ENCODE results near the gene LEKR1.

LEKR1 gene

DNA sequence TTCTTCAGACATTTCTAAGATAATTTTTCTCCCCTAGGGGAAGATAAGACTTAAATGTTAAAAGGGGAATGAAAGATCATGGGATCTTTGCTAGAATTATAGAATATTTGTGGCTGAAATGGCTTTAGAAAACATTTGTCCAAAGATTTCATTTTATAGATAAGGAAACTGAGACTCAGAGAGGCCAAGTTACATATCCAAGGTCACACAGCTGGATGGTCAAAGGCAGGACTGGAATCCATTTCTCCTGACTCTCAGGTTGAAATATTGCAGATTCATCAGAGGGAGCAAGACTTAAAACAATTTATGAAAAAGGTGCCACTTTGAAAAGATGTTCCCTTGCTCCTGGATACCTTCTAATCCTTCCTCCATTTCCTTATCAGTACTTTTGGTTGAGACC lies 19.5 kb upstream of the LEKR1 start:
- DNase-seq (ENCODE audit: low read depth): no peak
- TF ChIP-seq, protein P1, sequence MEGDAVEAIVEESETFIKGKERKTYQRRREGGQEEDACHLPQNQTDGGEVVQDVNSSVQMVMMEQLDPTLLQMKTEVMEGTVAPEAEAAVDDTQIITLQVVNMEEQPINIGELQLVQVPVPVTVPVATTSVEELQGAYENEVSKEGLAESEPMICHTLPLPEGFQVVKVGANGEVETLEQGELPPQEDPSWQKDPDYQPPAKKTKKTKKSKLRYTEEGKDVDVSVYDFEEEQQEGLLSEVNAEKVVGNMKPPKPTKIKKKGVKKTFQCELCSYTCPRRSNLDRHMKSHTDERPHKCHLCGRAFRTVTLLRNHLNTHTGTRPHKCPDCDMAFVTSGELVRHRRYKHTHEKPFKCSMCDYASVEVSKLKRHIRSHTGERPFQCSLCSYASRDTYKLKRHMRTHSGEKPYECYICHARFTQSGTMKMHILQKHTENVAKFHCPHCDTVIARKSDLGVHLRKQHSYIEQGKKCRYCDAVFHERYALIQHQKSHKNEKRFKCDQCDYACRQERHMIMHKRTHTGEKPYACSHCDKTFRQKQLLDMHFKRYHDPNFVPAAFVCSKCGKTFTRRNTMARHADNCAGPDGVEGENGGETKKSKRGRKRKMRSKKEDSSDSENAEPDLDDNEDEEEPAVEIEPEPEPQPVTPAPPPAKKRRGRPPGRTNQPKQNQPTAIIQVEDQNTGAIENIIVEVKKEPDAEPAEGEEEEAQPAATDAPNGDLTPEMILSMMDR (IDR thresholded peaks at IDR 0.05; ENCODE audit: low read depth, low read length, missing control alignments): no peak
- H3K4me3 ChIP-seq (ENCODE audit: low read depth, low read length): no peak overlapping the region

DNA sequence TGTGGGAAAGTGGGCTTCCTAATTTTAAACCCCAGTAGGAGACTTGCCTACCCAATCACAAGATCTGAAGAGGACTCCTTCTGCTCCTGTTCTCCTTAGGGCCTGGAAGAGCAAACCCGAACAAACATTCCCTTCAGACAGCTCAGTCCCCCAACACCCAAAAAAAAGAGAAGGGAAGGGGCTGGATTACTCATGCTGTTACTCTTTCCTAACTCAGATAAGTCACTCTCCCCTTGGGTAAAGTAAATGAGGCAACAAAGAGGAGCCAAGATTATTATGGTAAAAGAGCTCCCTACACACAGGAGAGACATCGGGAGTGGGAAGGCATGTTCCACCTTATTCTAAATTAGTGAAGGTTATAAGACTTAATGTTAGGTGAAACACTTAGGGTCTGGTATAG lies 18.1 kb upstream of the LEKR1 start:
- no peak overlapping the region for H3K4me3 ChIP-seq (ENCODE audit: low read depth, low read length)
- TF ChIP-seq, protein P1 (IDR thresholded peaks at IDR 0.05; ENCODE audit: low read depth, low read length, missing control alignments): no peak
- no peak for DNase-seq (ENCODE audit: low read depth)

DNA sequence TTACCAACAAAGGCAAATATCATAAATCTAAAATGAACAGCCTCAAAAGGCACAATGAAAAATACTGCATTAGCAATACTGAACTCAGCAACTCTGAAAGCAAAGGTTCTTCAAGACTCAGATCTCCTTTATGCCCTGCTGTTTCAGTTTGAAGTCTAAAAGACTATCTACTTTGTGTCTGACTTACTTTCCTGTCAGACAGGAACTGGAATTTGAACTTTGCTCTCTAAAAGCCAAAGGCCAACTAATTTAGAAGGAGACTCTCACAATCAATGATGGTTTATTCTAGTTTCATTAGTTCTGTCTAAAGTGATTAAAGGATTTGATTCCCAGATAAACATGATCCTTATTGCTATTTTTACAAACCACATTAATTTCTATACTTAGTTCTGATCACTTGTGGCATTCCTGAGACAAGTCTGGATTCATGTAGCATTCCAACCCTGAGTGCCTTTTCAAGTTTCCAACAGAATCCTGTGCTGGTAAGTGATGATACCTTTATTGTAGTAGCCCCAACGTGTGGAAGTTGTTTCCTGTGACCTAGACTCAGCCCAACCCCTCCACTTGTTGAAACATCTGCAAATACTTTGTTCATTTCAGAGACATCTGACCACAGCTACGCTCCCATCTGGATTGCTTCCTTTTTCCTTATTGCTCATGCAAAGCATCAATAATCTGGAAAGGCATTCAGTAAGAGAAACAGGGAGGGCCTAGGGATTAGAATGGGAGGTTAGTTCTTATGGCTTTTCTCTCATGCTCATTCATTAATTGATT lies 14.9 kb upstream of the LEKR1 start:
- no peak overlapping the region for H3K4me3 ChIP-seq (ENCODE audit: low read depth, low read length)
- DNase-seq (ENCODE audit: low read depth): no peak
- TF ChIP-seq, protein P1 (IDR thresholded peaks at IDR 0.05; ENCODE audit: low read depth, low read length, missing control alignments): no peak

DNA sequence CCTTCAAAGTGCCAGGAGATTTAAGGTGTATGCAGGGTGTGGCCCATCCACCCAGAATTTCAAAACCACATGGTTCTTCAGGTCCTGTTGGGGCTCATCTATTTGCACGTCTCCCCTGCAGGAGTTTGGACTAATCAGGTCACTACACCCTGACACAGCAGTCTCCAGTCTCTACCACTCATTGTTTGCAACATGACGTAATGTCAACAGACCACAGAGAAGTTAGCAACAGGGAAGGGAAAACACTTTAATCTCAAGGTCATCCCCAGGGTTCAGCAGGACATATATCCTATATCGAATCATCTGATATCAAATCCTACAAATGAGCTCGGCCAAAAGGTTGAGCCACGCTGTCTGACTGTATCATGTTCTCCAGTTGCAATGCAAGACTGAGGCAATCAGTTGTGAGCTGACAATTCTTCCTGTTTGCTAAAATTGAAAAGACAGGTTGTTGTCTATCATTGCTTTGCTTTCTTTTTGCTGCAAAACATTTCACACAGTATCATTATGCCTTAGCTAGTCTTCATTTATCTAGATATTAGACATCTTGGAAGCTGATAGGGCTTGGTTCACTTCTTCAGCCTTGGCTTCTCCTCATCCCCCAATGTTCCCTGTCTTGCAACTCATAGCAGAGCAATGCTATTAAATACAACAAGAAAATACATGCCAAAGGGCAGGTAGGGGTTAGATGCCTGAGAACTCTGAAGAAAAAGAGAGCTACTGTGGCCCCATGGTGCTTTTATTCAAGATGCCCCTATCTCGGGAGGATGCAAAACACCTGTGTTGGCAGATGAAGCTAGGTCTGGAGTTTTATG lies 13.4 kb upstream of the LEKR1 start:
- no peak overlapping the region for H3K4me3 ChIP-seq (ENCODE audit: low read depth, low read length)
- no peak for DNase-seq (ENCODE audit: low read depth)
- TF ChIP-seq, protein P1 (IDR thresholded peaks at IDR 0.05; ENCODE audit: low read depth, low read length, missing control alignments): no peak

DNA sequence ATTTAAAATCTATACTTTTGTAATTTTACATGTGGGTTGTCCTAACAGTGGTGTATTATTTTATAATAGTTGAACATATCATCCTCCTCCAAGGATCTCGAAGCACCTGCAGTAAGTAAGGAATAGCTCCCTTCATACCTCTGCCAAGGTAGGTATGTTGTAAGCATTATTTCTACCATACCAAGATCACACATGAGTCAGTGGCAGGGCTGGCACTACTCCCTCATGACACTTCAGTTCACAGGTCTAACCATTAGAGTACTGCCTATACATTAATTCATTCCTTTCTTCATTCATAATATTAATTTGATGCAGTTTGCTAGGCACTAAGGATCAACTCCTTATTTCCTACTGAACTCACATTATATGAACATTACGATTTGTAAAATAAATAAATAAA lies 11.9 kb upstream of the LEKR1 start:
- TF ChIP-seq, protein P1 (IDR thresholded peaks at IDR 0.05; ENCODE audit: low read depth, low read length, missing control alignments): no peak
- no peak overlapping the region for H3K4me3 ChIP-seq (ENCODE audit: low read depth, low read length)
- no peak for DNase-seq (ENCODE audit: low read depth)

DNA sequence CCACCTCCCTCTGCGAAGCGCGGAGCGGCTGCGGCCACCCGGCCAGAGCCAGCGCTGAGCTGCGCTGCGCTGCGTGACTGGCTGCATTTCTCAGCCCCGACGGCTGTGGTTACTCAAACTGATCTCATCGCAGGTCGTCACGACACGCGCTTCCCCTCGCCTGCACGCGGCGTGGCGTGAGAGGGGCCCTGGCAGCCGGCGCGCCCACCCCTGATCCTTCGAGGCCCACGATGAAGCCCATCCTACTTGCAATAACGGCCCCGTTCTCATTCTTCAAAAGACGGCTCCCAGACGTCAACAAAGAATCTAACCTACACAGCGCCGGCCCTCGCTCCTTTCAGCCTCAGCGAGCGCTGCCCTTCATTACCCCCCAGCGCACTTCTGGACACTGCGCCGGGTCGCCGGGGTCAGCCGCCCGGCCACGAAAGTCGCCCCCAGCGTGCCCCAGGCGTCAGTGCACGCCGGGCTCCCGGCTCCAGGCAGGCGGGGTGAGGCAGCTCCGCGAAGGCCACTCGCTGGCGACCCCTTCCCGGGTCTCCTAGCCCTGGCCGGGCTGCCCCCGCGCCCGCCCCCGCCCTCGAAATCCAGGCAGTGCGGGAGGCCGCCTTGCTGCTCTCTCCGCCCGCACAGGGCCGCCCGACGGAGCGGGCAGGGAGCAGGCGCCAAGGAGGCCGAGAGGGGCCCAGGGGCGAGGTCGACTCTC lies 9.9 kb upstream of the LEKR1 start:
- peak overlapping the region; percentile 68 for H3K4me3 ChIP-seq (ENCODE audit: low read depth, low read length)
- DNase-seq (ENCODE audit: low read depth): no peak
- TF ChIP-seq, protein P1 (IDR thresholded peaks at IDR 0.05; ENCODE audit: low read depth, low read length, missing control alignments): no peak
